Upper lobe of left lung (tissue), 4 donors: ENCODE results near the gene TGM4.

Source experiments
- CTCF ChIP-seq, 6 experiments: fragments of 450-650 bp in 4 of 6; fragments of 200-600 bp in 2 of 6; sonication (generic) in 2 of 6; IDR thresholded peaks; one replicate each; pipeline ENCODE4 v1.5.1; 2016 to 2019; ENCODE audit warnings: antibody characterized with exemption in 6 of 6
- EP300 ChIP-seq, 4 donors: sonication (generic); formaldehyde crosslinking; IDR thresholded peaks; one replicate each; pipeline ENCODE4 v1.5.1; 2017; ENCODE audit warnings: antibody characterized with exemption in 4 of 4, control low read depth in 2 of 4
- POLR2A ChIP-seq, 4 donors: fragments of 450-650 bp; IDR thresholded peaks; one replicate each; pipeline ENCODE4 v1.5.1; 2016 to 2017; ENCODE audit warnings: antibody characterized with exemption in 4 of 4, mild to moderate bottlenecking in 2 of 4

- TF ChIP-seq CTCF (IDR thresholded peaks at IDR 0.05) (no peak), POLR2A (IDR thresholded peaks at IDR 0.05) (no peak), EP300 (IDR thresholded peaks at IDR 0.05) (no peak)
Observed at GRCh38 chr3:44955917-44956316, 81.5 kb downstream of the TGM4 start.
